ENCODE results near the gene MMGT1. TPM values are rescaled to one million over a fixed set of nuclear protein-coding genes. Genes with fewer than 3 reads are reported as not detected.

The MMGT1 gene
- total RNA-seq, 2 donors from 2014 or later, result 17.5 to 19.2 TPM

GRCh38 chrX:135984791-135985156 is 11.0 kb upstream of the MMGT1 start:
- Mint-ChIP-seq H3K4me3 (peak overlapping the region; percentile 82), H3K27ac (no peak overlapping the region), H3K27me3 (ENCODE audit: insufficient read depth) (no peaks in the 10 kb centered on the region), H3K4me1 (no peaks in the 10 kb centered on the region), H3K9me3 (peaks cover 53% of the 10 kb centered on the region), H3K36me3 (ENCODE audit: low read depth) (peaks cover 4% of the 10 kb centered on the region)
- TF ChIP-seq CTCF (conservative IDR thresholded peaks at IDR 0.05), result no peak
- H3K36me3 ChIP-seq (ENCODE audit: control insufficient read depth, insufficient read depth, low read length), result no peaks in the 10 kb centered on the region
- H3K4me1 ChIP-seq (ENCODE audit: control insufficient read depth, insufficient read depth, low read length), result no peaks in the 10 kb centered on the region
- H3K9ac ChIP-seq (ENCODE audit: extremely low read depth, low read length, poor library complexity, severe bottlenecking), result no peak overlapping the region
- no peaks in the 10 kb centered on the region for H3K9me3 ChIP-seq (ENCODE audit: control insufficient read depth, low read length)
- H3K27me3 ChIP-seq (ENCODE audit: control insufficient read depth, insufficient read depth, low read length, poor library complexity, severe bottlenecking), result no peaks in the 10 kb centered on the region
- no peak overlapping the region for H3K27ac ChIP-seq (ENCODE audit: low read depth, low read length)
- DNase-seq, result no peak
- H3K4me3 ChIP-seq (ENCODE audit: low read length), result peak overlapping the region; percentile 85
- WGBS, 2 experiments (ENCODE audit: insufficient coverage in 1 of 2, insufficient read length in 1 of 2), result 0% methylated on average over 1 of the region's 7 CpGs; no CpG with 5 or more reads in 1 of the 2 experiments

- WGBS, 2 experiments (ENCODE audit: insufficient coverage in 1 of 2, insufficient read length in 1 of 2), result 100% methylated on average over 2 of the region's 2 CpGs; no CpG with 5 or more reads in 1 of the 2 experiments
- H3K9me3 ChIP-seq (ENCODE audit: control insufficient read depth, low read length), result no peaks in the 10 kb centered on the region
- H3K9ac ChIP-seq (ENCODE audit: extremely low read depth, low read length, poor library complexity, severe bottlenecking), result no peak overlapping the region
- DNase-seq, result no peak
- H3K4me3 Mint-ChIP-seq, result peak overlapping the region; percentile 82
- no peaks in the 10 kb centered on the region for H3K4me1 ChIP-seq (ENCODE audit: control insufficient read depth, insufficient read depth, low read length)
- peaks cover 52% of the 10 kb centered on the region for H3K9me3 Mint-ChIP-seq
- H3K27ac Mint-ChIP-seq, result no peak overlapping the region
- no peaks in the 10 kb centered on the region for H3K27me3 ChIP-seq (ENCODE audit: control insufficient read depth, insufficient read depth, low read length, poor library complexity, severe bottlenecking)
- H3K4me1 Mint-ChIP-seq, result no peaks in the 10 kb centered on the region
- H3K4me3 ChIP-seq (ENCODE audit: low read length), result peak overlapping the region; percentile 85
- no peaks in the 10 kb centered on the region for H3K36me3 ChIP-seq (ENCODE audit: control insufficient read depth, insufficient read depth, low read length)
- no peak overlapping the region for H3K27ac ChIP-seq (ENCODE audit: low read depth, low read length)
- TF ChIP-seq CTCF (conservative IDR thresholded peaks at IDR 0.05), result no peak
- H3K36me3 Mint-ChIP-seq (ENCODE audit: low read depth), result no peaks in the 10 kb centered on the region
- no peaks in the 10 kb centered on the region for H3K27me3 Mint-ChIP-seq (ENCODE audit: insufficient read depth)
These were observed 10.5 kb upstream of the MMGT1 start for GRCh38 chrX:135984256-135984655.

GRCh38 chrX:135982860-135983259 is 9.1 kb upstream of the MMGT1 start:
- H3K9me3 ChIP-seq (ENCODE audit: control insufficient read depth, low read length), result no peaks in the 10 kb centered on the region
- H3K36me3 ChIP-seq (ENCODE audit: control insufficient read depth, insufficient read depth, low read length), result no peaks in the 10 kb centered on the region
- Mint-ChIP-seq H3K27me3 (ENCODE audit: insufficient read depth) (no peaks in the 10 kb centered on the region), H3K4me3 (no peak overlapping the region), H3K36me3 (ENCODE audit: low read depth) (no peaks in the 10 kb centered on the region), H3K9me3 (peaks cover 57% of the 10 kb centered on the region), H3K27ac (no peak overlapping the region), H3K4me1 (no peaks in the 10 kb centered on the region)
- no peak overlapping the region for H3K9ac ChIP-seq (ENCODE audit: extremely low read depth, low read length, poor library complexity, severe bottlenecking)
- H3K4me1 ChIP-seq (ENCODE audit: control insufficient read depth, insufficient read depth, low read length), result no peaks in the 10 kb centered on the region
- DNase-seq, result no peak
- H3K27me3 ChIP-seq (ENCODE audit: control insufficient read depth, insufficient read depth, low read length, poor library complexity, severe bottlenecking), result no peaks in the 10 kb centered on the region
- no peak for TF ChIP-seq CTCF (conservative IDR thresholded peaks at IDR 0.05)
- no peak overlapping the region for H3K27ac ChIP-seq (ENCODE audit: low read depth, low read length)
- 100% methylated on average over 1 of the region's 1 CpG; no CpG with 5 or more reads in 1 of the 2 experiments for WGBS, 2 experiments (ENCODE audit: insufficient coverage in 1 of 2, insufficient read length in 1 of 2)
- H3K4me3 ChIP-seq (ENCODE audit: low read length), result no peak overlapping the region
